ENCODE data around the gene ACSL6. TPM values are rescaled to one million over a fixed set of nuclear protein-coding genes. Genes with fewer than 3 reads are reported as not detected.
"Not testable (repeated sequence)": the region's sequence is repeated elsewhere in the genome, so short reads cannot be mapped to it uniquely, and the experiment has no call there.

ACSL6 gene
- total RNA-seq, 3 donors from 2014 or later, result 25.0 to 38.0 (median 27.1) TPM

GRCh38 chr5:131945551-131946168 lies 65.8 kb downstream of the ACSL6 start, which contains the start of gene MEIKIN:
TSS of gene MEIKIN (minus strand) at chr5:131945663. CDS start at chr5:131945505, 158 bp downstream.
- Mint-ChIP-seq H3K36me3 (ENCODE audit: insufficient read depth) (peaks cover 17% of the 10 kb centered on the region), H3K9me3 (no peaks in the 10 kb centered on the region), H3K4me1 (ENCODE audit: low read depth) (no peaks in the 10 kb centered on the region), H3K27me3 (ENCODE audit: low read depth) (no peaks in the 10 kb centered on the region), H3K4me3 (no peak within 1 kb of the TSS)
- ATAC-seq, result no peak
- no peak for DNase-seq

- Mint-ChIP-seq H3K9me3 (no peaks in the 10 kb centered on the region), H3K36me3 (ENCODE audit: insufficient read depth) (peaks cover 17% of the 10 kb centered on the region), H3K4me1 (ENCODE audit: low read depth) (no peaks in the 10 kb centered on the region), H3K27me3 (ENCODE audit: low read depth) (no peaks in the 10 kb centered on the region), H3K4me3 (no peak overlapping the region)
- DNase-seq, result no peak
- no peak for ATAC-seq
These were observed 66.5 kb downstream of the ACSL6 start for GRCh38 chr5:131944702-131945550.

DNA sequence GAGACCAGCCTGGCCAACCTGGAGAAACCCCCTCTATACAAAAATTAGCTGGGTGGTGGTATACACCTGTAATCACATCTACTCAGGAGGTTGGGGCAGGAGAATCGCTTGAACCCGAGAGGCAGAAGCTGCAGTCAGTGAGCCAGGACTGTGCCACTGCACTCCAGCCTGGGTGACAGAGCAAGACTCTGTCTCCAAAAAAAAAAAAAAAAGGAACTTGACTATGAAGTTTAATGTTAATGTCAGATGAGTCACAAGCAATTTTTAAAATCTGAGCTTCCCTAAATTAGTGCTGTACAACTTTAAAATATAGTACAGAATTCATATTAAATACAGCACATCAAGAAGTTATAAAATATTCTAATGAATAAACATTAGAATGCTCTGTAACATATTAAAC lies 67.5 kb downstream of the ACSL6 start:
- Mint-ChIP-seq H3K27me3 (ENCODE audit: low read depth) (no peaks in the 10 kb centered on the region), H3K9me3 (no peaks in the 10 kb centered on the region), H3K36me3 (ENCODE audit: insufficient read depth) (peaks cover 11% of the 10 kb centered on the region), H3K4me3 (no peak overlapping the region), H3K4me1 (ENCODE audit: low read depth) (no peaks in the 10 kb centered on the region)
- no peak for ATAC-seq
- DNase-seq, result no peak

DNA sequence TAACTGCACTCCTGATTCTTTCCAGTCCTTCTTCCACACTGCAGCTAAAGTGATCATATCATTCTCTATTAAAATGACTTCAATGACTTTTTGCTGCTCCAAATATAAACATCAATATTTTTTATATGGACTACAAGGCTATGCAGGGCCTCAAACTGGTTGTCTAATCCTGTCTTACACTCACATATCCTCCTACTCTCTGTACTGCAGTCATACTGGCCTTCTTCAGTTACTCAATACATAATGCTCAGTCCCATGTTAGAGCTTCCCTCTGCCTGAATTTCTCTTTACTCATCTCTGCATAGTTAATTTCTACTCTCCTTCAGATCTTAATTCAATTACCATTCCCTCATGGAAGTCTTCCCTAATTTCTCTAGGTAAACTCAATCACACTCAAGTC lies 69.4 kb downstream of the ACSL6 start:
- Mint-ChIP-seq H3K9me3 (no peaks in the 10 kb centered on the region), H3K27me3 (ENCODE audit: low read depth) (no peaks in the 10 kb centered on the region), H3K36me3 (ENCODE audit: insufficient read depth) (peaks cover 10% of the 10 kb centered on the region), H3K4me3 (no peak overlapping the region), H3K4me1 (ENCODE audit: low read depth) (no peaks in the 10 kb centered on the region)
- DNase-seq (no peak), ATAC-seq (no peak)

DNA sequence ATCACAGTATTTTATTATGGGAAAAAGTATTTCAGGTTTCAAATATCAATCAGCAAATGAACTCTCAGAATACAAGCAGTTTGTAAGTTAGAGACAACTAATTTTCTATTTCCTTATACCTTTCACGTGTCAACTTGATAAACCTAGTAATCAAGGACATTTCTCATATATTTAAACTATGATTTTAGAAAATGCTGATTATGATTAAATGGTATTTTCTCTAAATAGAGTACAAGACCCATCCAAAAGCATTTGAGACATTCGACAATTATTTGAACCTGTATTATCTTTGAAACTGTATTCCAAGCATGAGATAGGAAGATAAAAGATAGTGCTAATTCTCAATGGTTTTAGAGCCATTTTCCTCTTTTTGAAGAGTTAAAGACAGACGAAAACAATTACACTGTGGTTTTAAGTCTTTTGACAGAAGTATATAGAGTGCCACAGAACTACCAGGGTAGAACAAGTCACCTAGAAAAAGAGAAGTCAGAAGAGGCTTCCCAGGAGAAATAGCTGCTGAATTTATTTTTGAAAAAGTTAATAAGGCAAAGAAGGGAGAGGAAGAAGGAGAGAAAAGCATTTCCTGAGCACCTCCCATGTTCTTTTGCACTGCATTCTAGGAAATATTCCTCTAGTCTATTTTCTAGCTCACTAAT lies 71.6 kb downstream of the ACSL6 start:
- no peak for ATAC-seq

GRCh38 chr5:131932235-131932634 lies 79.2 kb downstream of the ACSL6 start:
- Mint-ChIP-seq H3K4me1 (ENCODE audit: low read depth) (peaks cover 7% of the 10 kb centered on the region), H3K4me3 (no peak overlapping the region), H3K9me3 (peaks cover 32% of the 10 kb centered on the region), H3K27me3 (ENCODE audit: low read depth) (peaks cover 5% of the 10 kb centered on the region), H3K36me3 (ENCODE audit: insufficient read depth) (peaks cover 9% of the 10 kb centered on the region)
- ATAC-seq (no peak), DNase-seq (no peak)

More for the DNA sequence above, 71.6 kb downstream of the ACSL6 start:
- Mint-ChIP-seq H3K36me3 (ENCODE audit: insufficient read depth) (peaks cover 10% of the 10 kb centered on the region), H3K4me1 (ENCODE audit: low read depth) (peaks cover 7% of the 10 kb centered on the region), H3K27me3 (ENCODE audit: low read depth) (no peaks in the 10 kb centered on the region), H3K4me3 (no peak overlapping the region), H3K9me3 (no peaks in the 10 kb centered on the region)
- DNase-seq, result no peak

- peaks cover 5% of the 10 kb centered on the region for H3K27me3 Mint-ChIP-seq (ENCODE audit: low read depth)
- DNase-seq, result no peak
- H3K36me3 Mint-ChIP-seq (ENCODE audit: insufficient read depth), result peaks cover 11% of the 10 kb centered on the region
- H3K9me3 Mint-ChIP-seq, result peaks cover 46% of the 10 kb centered on the region
- ATAC-seq, result no peak
- no peak overlapping the region for H3K4me3 Mint-ChIP-seq
- no peaks in the 10 kb centered on the region for H3K4me1 Mint-ChIP-seq (ENCODE audit: low read depth)
These were observed 82.5 kb downstream of the ACSL6 start for GRCh38 chr5:131928957-131929356.

DNA sequence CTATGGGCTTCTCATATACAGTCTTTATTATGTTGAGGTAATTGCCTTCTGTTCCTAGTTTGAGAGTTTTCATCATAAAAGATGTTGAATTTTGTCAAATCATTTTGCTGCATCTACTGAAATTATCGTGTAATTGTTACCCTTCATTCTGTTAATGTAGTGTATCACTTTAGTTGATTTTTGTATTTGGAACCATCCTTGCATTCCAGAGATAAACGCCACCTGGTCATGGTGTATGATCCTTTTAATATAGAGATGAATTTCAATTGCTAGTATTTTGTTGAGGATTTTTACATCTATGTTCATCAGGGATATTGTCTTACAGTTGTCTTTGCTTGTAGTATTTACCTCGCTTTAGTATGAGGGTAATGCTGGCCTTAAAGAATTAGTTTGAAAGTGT lies 85.3 kb downstream of the ACSL6 start:
- no peak for DNase-seq
- H3K27me3 Mint-ChIP-seq (ENCODE audit: low read depth), result peaks cover 3% of the 10 kb centered on the region
- no peak for ATAC-seq
- no peak overlapping the region for H3K4me3 Mint-ChIP-seq
- H3K9me3 Mint-ChIP-seq, result peaks cover 46% of the 10 kb centered on the region
- H3K36me3 Mint-ChIP-seq (ENCODE audit: insufficient read depth), result peaks cover 6% of the 10 kb centered on the region
- H3K4me1 Mint-ChIP-seq (ENCODE audit: low read depth), result no peaks in the 10 kb centered on the region

DNA sequence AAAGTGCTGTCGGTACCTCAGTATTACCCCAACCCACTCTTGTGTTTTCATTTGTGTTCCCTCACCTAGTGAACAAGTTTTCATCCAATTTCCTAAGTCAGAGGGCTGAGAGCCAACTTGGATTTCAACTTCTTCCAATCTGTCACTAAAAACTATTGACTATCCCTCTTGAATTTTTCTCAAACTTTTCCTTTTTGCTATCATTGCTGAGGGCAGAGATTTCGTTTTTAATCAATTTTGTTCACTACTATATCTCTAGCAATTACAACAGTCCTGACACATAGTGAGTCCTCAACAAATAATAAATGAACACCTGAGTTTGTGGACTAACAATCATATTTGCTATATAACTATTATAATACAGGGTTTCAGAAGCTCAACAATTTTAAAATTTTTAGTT lies 95.0 kb downstream of the ACSL6 start:
- Mint-ChIP-seq H3K27me3 (ENCODE audit: low read depth) (no peaks in the 10 kb centered on the region), H3K4me1 (ENCODE audit: low read depth) (no peaks in the 10 kb centered on the region), H3K4me3 (no peak overlapping the region), H3K9me3 (peaks cover 4% of the 10 kb centered on the region), H3K36me3 (ENCODE audit: insufficient read depth) (peaks cover 6% of the 10 kb centered on the region)
- ATAC-seq (no peak), DNase-seq (no peak)

DNA sequence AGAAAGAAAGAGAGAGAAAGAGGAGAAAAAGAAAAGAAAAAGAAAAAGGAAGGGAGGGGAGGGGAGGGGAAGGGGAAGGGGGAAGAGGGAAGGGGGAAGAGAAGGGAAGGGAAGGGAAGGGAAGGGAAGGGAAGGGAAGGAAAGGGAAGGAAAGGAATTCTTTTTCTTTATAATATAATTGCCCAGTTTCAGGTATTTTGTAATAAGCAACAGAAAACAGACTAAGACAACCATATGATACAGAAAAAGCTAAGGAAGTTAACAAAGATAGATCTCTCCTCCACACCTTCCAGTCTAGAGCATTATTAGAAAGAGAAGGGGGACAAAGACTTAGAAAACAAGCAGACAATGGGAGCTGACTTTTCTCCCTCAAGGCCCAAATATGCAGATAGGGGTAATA lies 97.0 kb downstream of the ACSL6 start:
- Mint-ChIP-seq H3K36me3 (ENCODE audit: insufficient read depth) (peaks cover 12% of the 10 kb centered on the region), H3K4me3 (no peak overlapping the region), H3K4me1 (ENCODE audit: low read depth) (no peaks in the 10 kb centered on the region), H3K27me3 (ENCODE audit: low read depth) (no peaks in the 10 kb centered on the region), H3K9me3 (peaks cover 10% of the 10 kb centered on the region)
- DNase-seq (no peak), ATAC-seq (no peak)

DNA sequence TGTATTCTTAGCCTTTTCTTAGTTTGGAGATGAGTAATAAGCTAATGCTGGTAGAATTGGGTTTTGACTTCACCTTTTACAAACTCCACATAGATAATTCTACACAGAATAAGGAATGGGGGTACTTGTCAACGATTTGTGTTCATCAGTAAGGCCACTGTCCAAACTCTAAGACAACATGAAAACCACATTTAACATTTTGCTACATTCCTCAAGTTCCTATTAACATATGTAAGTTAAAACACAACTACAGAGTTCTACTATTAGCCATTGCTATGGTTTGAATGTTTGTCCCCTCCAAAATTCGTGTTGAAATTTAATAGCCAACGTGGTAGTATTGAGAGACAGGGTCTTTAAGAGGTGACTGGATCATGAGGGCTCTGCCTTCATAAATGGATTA lies 97.9 kb downstream of the ACSL6 start:
- no peaks in the 10 kb centered on the region for H3K27me3 Mint-ChIP-seq (ENCODE audit: low read depth)
- DNase-seq (no peak), ATAC-seq (no peak)
- H3K4me1 Mint-ChIP-seq (ENCODE audit: low read depth), result no peaks in the 10 kb centered on the region
- peaks cover 15% of the 10 kb centered on the region for H3K9me3 Mint-ChIP-seq
- H3K36me3 Mint-ChIP-seq (ENCODE audit: insufficient read depth), result peaks cover 12% of the 10 kb centered on the region
- H3K4me3 Mint-ChIP-seq, result no peak overlapping the region

DNA sequence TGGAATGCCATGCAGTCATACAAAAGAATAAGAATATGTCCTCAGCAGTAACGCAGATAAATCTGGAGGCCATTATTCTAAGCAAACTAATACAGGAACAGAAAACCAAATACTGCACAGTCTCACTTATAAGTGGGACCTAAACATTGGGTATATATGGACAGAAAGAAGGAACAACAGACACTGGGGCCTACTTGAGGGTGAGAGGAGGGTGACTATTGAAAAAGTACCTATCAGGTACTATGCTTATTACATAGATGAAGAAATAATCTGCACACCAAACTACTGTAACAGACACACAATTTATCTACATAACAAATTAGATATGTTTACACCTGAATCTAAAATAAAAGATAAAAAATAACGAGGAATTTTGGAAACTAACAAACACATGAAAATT lies 104.8 kb downstream of the ACSL6 start:
- H3K9me3 Mint-ChIP-seq, result peaks cover 55% of the 10 kb centered on the region
- ATAC-seq, result peak in 1 of 2 donors; percentile 46
- no peak overlapping the region for H3K4me3 Mint-ChIP-seq
- peaks cover 25% of the 10 kb centered on the region for H3K36me3 Mint-ChIP-seq (ENCODE audit: insufficient read depth)
- H3K4me1 Mint-ChIP-seq (ENCODE audit: low read depth), result peaks cover 18% of the 10 kb centered on the region
- H3K27me3 Mint-ChIP-seq (ENCODE audit: low read depth), result no peaks in the 10 kb centered on the region
- no peak for DNase-seq

DNA sequence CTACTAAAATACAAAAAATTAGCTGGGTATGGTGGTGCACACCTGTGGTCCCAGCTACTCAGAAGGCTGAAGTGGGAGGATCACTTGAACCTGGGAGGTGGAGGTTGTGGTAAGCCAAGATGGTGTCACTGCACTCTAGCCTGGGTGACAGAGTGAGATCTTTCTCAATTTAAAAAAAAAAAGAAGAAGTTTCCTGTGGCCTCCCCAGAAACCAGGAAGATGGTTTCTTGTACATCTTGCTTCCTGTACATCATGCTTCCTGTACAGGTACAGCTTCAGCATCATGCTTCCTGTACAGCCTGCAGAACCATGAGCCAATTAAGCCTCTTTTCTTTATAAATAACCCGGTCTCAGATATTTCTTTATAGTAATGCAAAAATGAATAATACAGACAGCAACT lies 109.2 kb downstream of the ACSL6 start:
- H3K9me3 Mint-ChIP-seq, result peaks cover 43% of the 10 kb centered on the region
- not testable (repeated sequence) for DNase-seq; ATAC-seq; H3K27me3 Mint-ChIP-seq (ENCODE audit: low read depth); H3K4me3 Mint-ChIP-seq
- H3K4me1 Mint-ChIP-seq (ENCODE audit: low read depth), result peaks cover 22% of the 10 kb centered on the region
- peaks cover 25% of the 10 kb centered on the region for H3K36me3 Mint-ChIP-seq (ENCODE audit: insufficient read depth)
